ENCODE data around the gene TMEM229B.

Gene TMEM229B

GRCh38 chr14:67490196-67490595 is 1.7 kb upstream of the TMEM229B start:
- Histone ChIP-seq H4K8ac (ENCODE audit: low read length) (no peak overlapping the region), H3K4me1 (ENCODE audit: control insufficient read depth, insufficient read depth, low read depth, low read length) (peaks cover 8% of the 10 kb centered on the region), H2AK5ac (ENCODE audit: low read length, severe bottlenecking) (no peak overlapping the region), H3K27ac (ENCODE audit: low read length, poor library complexity, severe bottlenecking) (no peak overlapping the region), H3K79me1 (replicated peaks; ENCODE audit: low read length, poor library complexity, severe bottlenecking) (no peaks in the 10 kb centered on the region), H4K91ac (ENCODE audit: low read length) (no peak overlapping the region), H3K36me3 (ENCODE audit: control insufficient read depth in 1 of 2, insufficient read depth in 2 of 2, low read depth in 1 of 2, low read length in 2 of 2) (no peaks in the 10 kb centered on the region), H3K27me3 (ENCODE audit: control insufficient read depth in 1 of 2, insufficient read depth in 1 of 2, low read length in 2 of 2) (peaks cover 0 to 23% of the 10 kb centered on the region in 2 experiments), H2BK15ac (ENCODE audit: low read depth, poor library complexity, severe bottlenecking) (no peak overlapping the region), H3K14ac (ENCODE audit: low read length in 2 of 2) (no peak overlapping the region), H3K4me2 (ENCODE audit: low read length, poor library complexity, severe bottlenecking) (no peak overlapping the region), H3K4ac (ENCODE audit: low read depth in 1 of 2, low read length in 2 of 2) (no peak overlapping the region), H2BK120ac (ENCODE audit: low read depth, low read length) (no peak overlapping the region), H3K18ac (ENCODE audit: low read depth in 1 of 2, low read length in 2 of 2) (no peak overlapping the region), H3K23ac (ENCODE audit: low read length in 2 of 2) (no peak overlapping the region), H3K9me3 (ENCODE audit: control insufficient read depth, low read length) (peaks cover 24% of the 10 kb centered on the region), H2AFZ (ENCODE audit: low read depth, low read length) (no peak overlapping the region), H3K4me3 (ENCODE audit: insufficient read depth in 1 of 2, low read depth in 1 of 2, low read length in 2 of 2) (no peak overlapping the region), H2BK12ac (ENCODE audit: low read length in 2 of 2) (no peak overlapping the region), H2BK5ac (ENCODE audit: low read depth, low read length, poor library complexity, severe bottlenecking) (no peak overlapping the region), H3K9ac (ENCODE audit: low read length) (no peak overlapping the region)
- WGBS, result 73% methylated on average over 4 of the region's 4 CpGs
- no peak for DNase-seq

DNA sequence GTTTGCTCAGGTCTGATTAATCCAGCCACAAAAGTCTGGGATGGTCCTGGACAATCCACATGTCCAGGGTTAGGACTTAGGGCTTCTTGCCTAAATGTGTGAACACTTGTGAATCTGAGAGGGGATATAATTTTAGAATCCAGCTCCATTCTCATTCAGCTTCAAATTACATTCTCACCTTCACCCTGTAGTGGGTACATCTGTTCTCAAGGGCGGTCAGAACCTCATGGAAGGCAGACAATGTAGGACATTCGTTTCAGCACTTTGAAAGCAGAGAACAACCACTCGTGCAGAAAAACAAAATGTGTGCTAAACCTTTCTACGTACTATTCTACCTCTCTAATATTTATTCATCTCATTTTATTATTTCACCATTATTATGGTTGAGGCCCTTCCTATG is 1.2 kb downstream of the TMEM229B start:
- H3K14ac ChIP-seq (ENCODE audit: low read length in 2 of 2), result no peak overlapping the region
- no peak overlapping the region for H2BK120ac ChIP-seq (ENCODE audit: low read depth, low read length)
- peaks cover under 1% of the 10 kb centered on the region for H3K9me3 ChIP-seq (ENCODE audit: control insufficient read depth, low read length)
- H3K36me3 ChIP-seq (ENCODE audit: control insufficient read depth in 1 of 2, insufficient read depth in 2 of 2, low read depth in 1 of 2, low read length in 2 of 2), result no peaks in the 10 kb centered on the region
- no peak overlapping the region for H4K8ac ChIP-seq (ENCODE audit: low read length)
- no peak overlapping the region for H3K4me2 ChIP-seq (ENCODE audit: low read length, poor library complexity, severe bottlenecking)
- no peaks in the 10 kb centered on the region for H3K79me1 ChIP-seq (replicated peaks; ENCODE audit: low read length, poor library complexity, severe bottlenecking)
- H3K9ac ChIP-seq (ENCODE audit: low read length), result no peak overlapping the region
- no peak overlapping the region for H2AK5ac ChIP-seq (ENCODE audit: low read length, severe bottlenecking)
- no peak overlapping the region for H3K27ac ChIP-seq (ENCODE audit: low read length, poor library complexity, severe bottlenecking)
- H2BK15ac ChIP-seq (ENCODE audit: low read depth, poor library complexity, severe bottlenecking), result no peak overlapping the region
- H2AFZ ChIP-seq (ENCODE audit: low read depth, low read length), result no peak overlapping the region
- peaks cover 0 to 21% of the 10 kb centered on the region in 2 experiments for H3K27me3 ChIP-seq (ENCODE audit: control insufficient read depth in 1 of 2, insufficient read depth in 1 of 2, low read length in 2 of 2)
- no peak overlapping the region for H3K4ac ChIP-seq (ENCODE audit: low read depth in 1 of 2, low read length in 2 of 2)
- WGBS, result 79% methylated on average over 4 of the region's 4 CpGs
- DNase-seq, result no peak
- no peak overlapping the region for H3K18ac ChIP-seq (ENCODE audit: low read depth in 1 of 2, low read length in 2 of 2)
- no peak overlapping the region for H3K23ac ChIP-seq (ENCODE audit: low read length in 2 of 2)
- peaks cover 17% of the 10 kb centered on the region for H3K4me1 ChIP-seq (ENCODE audit: control insufficient read depth, insufficient read depth, low read depth, low read length)
- no peak overlapping the region for H3K4me3 ChIP-seq (ENCODE audit: insufficient read depth in 1 of 2, low read depth in 1 of 2, low read length in 2 of 2)
- H2BK12ac ChIP-seq (ENCODE audit: low read length in 2 of 2), result no peak overlapping the region
- H4K91ac ChIP-seq (ENCODE audit: low read length), result no peak overlapping the region
- H2BK5ac ChIP-seq (ENCODE audit: low read depth, low read length, poor library complexity, severe bottlenecking), result no peak overlapping the region

DNA sequence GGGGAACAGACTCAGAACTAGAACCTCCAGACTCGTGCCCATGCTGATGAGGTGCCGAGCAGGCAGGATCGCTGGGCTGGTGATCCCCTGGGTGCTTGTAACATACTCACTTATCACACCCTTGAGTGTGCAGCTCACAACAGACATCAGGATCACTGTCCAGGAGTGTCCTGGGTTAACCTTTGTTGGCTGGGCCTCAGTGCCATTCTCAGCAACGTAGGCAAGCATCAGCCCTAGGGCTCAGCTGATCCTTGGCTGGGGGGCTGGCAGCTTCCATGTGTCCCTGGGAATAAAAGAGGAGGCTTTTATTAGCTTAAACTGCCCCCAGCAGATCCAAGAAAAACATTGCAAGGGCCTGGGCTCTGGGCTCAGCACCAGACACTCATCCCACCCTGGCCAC is 1.6 kb downstream of the TMEM229B start:
- WGBS, result 81% methylated on average over 4 of the region's 4 CpGs
- no peak overlapping the region for H2BK15ac ChIP-seq (ENCODE audit: low read depth, poor library complexity, severe bottlenecking)
- no peak overlapping the region for H2BK120ac ChIP-seq (ENCODE audit: low read depth, low read length)
- no peak overlapping the region for H2BK12ac ChIP-seq (ENCODE audit: low read length in 2 of 2)
- no peak overlapping the region for H3K9ac ChIP-seq (ENCODE audit: low read length)
- H3K4ac ChIP-seq (ENCODE audit: low read depth in 1 of 2, low read length in 2 of 2), result no peak overlapping the region
- no peak for DNase-seq
- H3K27ac ChIP-seq (ENCODE audit: low read length, poor library complexity, severe bottlenecking), result no peak overlapping the region
- H2BK5ac ChIP-seq (ENCODE audit: low read depth, low read length, poor library complexity, severe bottlenecking), result no peak overlapping the region
- H3K79me1 ChIP-seq (replicated peaks; ENCODE audit: low read length, poor library complexity, severe bottlenecking), result no peaks in the 10 kb centered on the region
- H4K91ac ChIP-seq (ENCODE audit: low read length), result no peak overlapping the region
- no peak overlapping the region for H4K8ac ChIP-seq (ENCODE audit: low read length)
- H3K14ac ChIP-seq (ENCODE audit: low read length in 2 of 2), result no peak overlapping the region
- no peak overlapping the region for H3K18ac ChIP-seq (ENCODE audit: low read depth in 1 of 2, low read length in 2 of 2)
- no peak overlapping the region for H2AFZ ChIP-seq (ENCODE audit: low read depth, low read length)
- H3K9me3 ChIP-seq (ENCODE audit: control insufficient read depth, low read length), result no peaks in the 10 kb centered on the region
- no peak overlapping the region for H3K4me3 ChIP-seq (ENCODE audit: insufficient read depth in 1 of 2, low read depth in 1 of 2, low read length in 2 of 2)
- H3K4me1 ChIP-seq (ENCODE audit: control insufficient read depth, insufficient read depth, low read depth, low read length), result peaks cover 17% of the 10 kb centered on the region
- no peak overlapping the region for H3K23ac ChIP-seq (ENCODE audit: low read length in 2 of 2)
- no peak overlapping the region for H3K4me2 ChIP-seq (ENCODE audit: low read length, poor library complexity, severe bottlenecking)
- H3K36me3 ChIP-seq (ENCODE audit: control insufficient read depth in 1 of 2, insufficient read depth in 2 of 2, low read depth in 1 of 2, low read length in 2 of 2), result no peaks in the 10 kb centered on the region
- H3K27me3 ChIP-seq (ENCODE audit: control insufficient read depth in 1 of 2, insufficient read depth in 1 of 2, low read length in 2 of 2), result peaks cover 0 to 18% of the 10 kb centered on the region in 2 experiments
- H2AK5ac ChIP-seq (ENCODE audit: low read length, severe bottlenecking), result no peak overlapping the region

DNA sequence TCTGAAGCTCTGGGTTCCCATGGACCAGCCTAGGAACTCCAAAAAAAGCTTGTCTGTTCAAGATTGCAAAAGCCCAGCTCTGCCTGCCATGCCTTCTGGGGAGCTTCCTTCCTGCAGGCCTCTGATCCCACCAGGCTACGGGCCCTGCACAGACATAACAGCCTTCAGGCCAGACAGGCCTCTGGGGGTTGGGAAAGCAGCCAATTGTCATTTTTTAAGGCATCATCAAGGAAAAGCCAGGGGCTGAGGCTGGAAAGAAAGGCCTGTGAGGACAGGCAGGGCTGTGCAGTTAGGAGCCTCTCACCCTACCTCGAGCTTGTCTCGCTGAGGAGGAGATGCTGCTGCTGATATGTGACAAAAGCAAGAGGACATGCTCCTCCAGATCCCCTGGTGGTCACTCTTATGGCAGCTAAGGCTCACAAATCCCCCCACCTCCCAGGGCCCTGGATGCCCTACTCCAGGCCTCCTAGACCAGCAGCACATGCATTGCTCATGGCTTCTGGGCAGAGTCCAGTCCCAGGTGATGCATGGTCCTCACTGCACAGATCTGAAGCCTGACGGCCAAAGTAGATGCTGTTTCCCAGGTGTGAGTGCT is 2.9 kb downstream of the TMEM229B start:
- Histone ChIP-seq H4K91ac (ENCODE audit: low read length) (peak overlapping the region; percentile 71), H3K9ac (ENCODE audit: low read length) (no peak overlapping the region), H3K4me3 (ENCODE audit: insufficient read depth in 1 of 2, low read depth in 1 of 2, low read length in 2 of 2) (no peak overlapping the region), H2BK120ac (ENCODE audit: low read depth, low read length) (no peak overlapping the region), H3K27me3 (ENCODE audit: control insufficient read depth in 1 of 2, insufficient read depth in 1 of 2, low read length in 2 of 2) (peaks cover 0 to 19% of the 10 kb centered on the region in 2 experiments), H3K4me1 (ENCODE audit: control insufficient read depth, insufficient read depth, low read depth, low read length) (peaks cover 17% of the 10 kb centered on the region), H2BK5ac (ENCODE audit: low read depth, low read length, poor library complexity, severe bottlenecking) (no peak overlapping the region), H2AK5ac (ENCODE audit: low read length, severe bottlenecking) (no peak overlapping the region), H3K18ac (ENCODE audit: low read depth in 1 of 2, low read length in 2 of 2) (peak overlapping the region in 1 of 2 experiments; percentile 46), H4K8ac (ENCODE audit: low read length) (peak overlapping the region; percentile 70), H3K36me3 (ENCODE audit: control insufficient read depth in 1 of 2, insufficient read depth in 2 of 2, low read depth in 1 of 2, low read length in 2 of 2) (no peaks in the 10 kb centered on the region), H2BK15ac (ENCODE audit: low read depth, poor library complexity, severe bottlenecking) (no peak overlapping the region), H3K9me3 (ENCODE audit: control insufficient read depth, low read length) (no peaks in the 10 kb centered on the region), H3K23ac (ENCODE audit: low read length in 2 of 2) (no peak overlapping the region), H2AFZ (ENCODE audit: low read depth, low read length) (no peak overlapping the region), H3K27ac (ENCODE audit: low read length, poor library complexity, severe bottlenecking) (no peak overlapping the region), H2BK12ac (ENCODE audit: low read length in 2 of 2) (no peak overlapping the region), H3K14ac (ENCODE audit: low read length in 2 of 2) (peak overlapping the region in 1 of 2 experiments; percentile 73), H3K4me2 (ENCODE audit: low read length, poor library complexity, severe bottlenecking) (no peak overlapping the region), H3K79me1 (replicated peaks; ENCODE audit: low read length, poor library complexity, severe bottlenecking) (no peaks in the 10 kb centered on the region), H3K4ac (ENCODE audit: low read depth in 1 of 2, low read length in 2 of 2) (no peak overlapping the region)
- 72% methylated on average over 4 of the region's 4 CpGs for WGBS
- peak; percentile 47 for DNase-seq

Measured in mesenchymal stem cell (in vitro differentiated cells and primary cell).